DOHH2 (cell line): Measurements from ENCODE around the gene OXCT1.

Experiments
- CTCF ChIP-seq: fragments of 200-600 bp; sonication (generic); IDR thresholded peaks from one replicate; pipeline ENCODE4 v1.5.1; 2014; ENCODE audit warnings: antibody characterized with exemption, mild to moderate bottlenecking, low read depth, low read length; ENCODE audit not compliant: poor library complexity, severe bottlenecking
- EZH2phosphoT487 ChIP-seq: fragments of 200-600 bp; sonication (generic); IDR thresholded peaks from 2 replicates; pipeline ENCODE4 v1.6.1; 2017; ENCODE audit warnings: borderline replicate concordance, mild to moderate bottlenecking, antibody characterized with exemption, low read length, moderate library complexity, mixed read lengths

- TF ChIP-seq CTCF (no peak), EZH2phosphoT487 (no peak)
These were observed 35.7 kb downstream of the OXCT1 start for GRCh38 chr5:41834506-41834905.
